Stimulated activated CD4-positive, alpha-beta T cell treated with anti-CD3 and anti-CD28 coated beads, Interleukin-15, amount 100 ng/mL, for 24 hours (primary cell): ENCODE data around the gene ZP1.

Source experiments
- DNase-seq: peaks from one replicate; pipeline ENCODE4 v3.0.0-alpha.2; 2020

Gene ZP1

DNA sequence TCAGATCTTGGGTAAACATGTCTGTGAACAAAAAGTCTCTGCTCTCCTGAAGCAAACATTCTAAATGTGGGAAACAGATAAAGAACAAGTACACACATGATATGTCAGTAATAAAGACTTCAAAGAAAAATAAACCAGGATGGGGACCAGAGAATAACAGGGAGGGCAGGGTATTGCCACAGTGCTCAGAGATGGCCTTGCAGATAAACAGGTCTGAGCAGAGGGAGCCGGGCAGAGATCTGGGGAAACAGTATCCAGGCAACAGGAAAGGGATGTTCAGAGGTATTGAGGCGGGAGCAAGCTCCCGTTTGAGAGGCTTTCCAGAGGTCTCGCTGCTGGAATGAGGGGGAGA is 22.5 kb upstream of the ZP1 start:
- DNase-seq: no peak

- DNase-seq: no peak
Measured at GRCh38 chr11:60845338-60845737, 22.0 kb upstream of the ZP1 start.

DNA sequence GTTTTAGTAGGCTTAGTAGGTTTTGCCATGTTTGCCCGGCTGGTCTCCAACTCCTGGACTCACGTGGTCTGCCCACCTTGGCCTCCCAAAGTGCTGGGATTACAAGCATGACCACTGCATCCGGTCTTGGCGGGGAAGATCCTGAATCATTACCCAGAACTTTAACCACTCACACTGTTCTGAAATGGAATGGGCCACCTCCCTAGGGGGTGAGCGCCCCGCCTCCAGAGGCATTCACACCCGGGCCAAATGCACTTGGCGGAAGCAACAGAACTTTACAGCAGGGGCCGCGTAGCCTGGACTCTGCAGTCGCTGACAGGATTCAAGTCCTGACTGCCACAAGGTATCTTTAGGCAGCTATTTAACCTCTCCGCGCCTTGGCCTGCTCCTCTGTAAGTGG is 20.1 kb upstream of the ZP1 start:
- DNase-seq: no peak

- DNase-seq: no peak
Measured at GRCh38 chr11:60847896-60848295, 19.4 kb upstream of the ZP1 start.

DNA sequence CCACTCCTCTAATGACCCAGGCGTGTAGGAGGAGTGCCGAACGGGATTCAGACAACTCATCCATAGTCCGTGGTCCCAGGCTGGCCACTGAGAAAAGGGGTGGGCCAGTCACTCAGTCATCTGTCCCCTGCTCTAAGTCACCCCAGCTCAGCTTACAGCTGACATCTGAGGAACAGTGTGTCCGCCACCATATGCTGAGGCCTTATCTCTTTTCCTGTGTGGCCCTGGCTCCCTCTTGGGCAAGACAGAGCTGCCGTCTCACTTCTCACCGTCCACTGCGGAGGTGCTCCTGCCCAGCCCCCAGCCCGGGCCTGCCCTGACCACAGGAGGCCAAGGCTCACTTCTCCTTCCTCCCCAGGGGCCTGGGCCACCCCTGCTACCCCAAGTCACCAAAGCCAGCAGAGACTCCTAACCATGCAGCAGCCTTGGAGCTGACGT is 18.6 kb upstream of the ZP1 start:
- no peak for DNase-seq

- DNase-seq: no peak
Measured at GRCh38 chr11:60849641-60850520, 17.5 kb upstream of the ZP1 start.

GRCh38 chr11:60851327-60852104 is 15.8 kb upstream of the ZP1 start:
- no peak for DNase-seq

DNA sequence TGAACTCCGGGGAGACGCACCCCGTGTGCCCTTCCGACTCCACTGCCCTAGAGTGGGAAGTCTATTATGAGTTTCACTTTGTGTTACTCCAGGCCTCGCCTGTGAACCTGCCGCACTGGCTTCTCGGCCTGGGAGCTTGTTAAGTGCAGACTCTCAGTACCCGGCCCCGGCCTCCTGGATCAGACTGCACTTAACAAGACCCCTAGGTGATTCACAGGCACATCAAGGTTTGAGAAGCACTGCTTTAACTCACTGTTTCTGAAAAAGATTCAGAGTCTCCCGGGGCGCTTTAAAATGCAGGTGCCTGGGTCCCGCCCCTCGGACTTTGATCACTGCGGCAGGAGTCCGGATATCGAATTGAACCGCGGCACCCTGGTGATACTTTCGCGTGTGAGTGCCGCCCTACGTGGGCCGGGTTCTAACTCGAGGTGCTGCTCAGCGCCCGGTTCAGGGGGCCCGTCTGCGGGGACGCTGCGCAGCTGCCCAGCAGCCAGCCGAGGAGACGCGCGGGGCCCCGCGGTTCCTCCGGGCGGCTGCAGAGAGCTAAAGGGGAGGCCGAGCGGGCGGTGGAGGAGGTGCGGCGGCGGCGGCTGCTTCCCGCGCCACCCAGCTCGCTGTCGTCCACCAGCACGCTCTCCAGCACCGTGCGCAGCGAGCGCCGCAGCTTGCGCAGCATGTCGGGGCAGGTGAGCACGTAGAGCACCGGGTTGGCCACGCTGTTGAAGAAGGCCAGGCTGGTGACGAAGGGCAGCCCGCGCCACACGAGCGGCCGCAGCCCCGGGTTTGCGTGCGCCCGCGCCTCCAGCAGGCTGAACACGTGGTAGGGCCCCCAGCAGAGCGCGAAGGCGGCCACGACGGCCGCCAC is 15.0 kb upstream of the ZP1 start:
- DNase-seq: no peak

DNA sequence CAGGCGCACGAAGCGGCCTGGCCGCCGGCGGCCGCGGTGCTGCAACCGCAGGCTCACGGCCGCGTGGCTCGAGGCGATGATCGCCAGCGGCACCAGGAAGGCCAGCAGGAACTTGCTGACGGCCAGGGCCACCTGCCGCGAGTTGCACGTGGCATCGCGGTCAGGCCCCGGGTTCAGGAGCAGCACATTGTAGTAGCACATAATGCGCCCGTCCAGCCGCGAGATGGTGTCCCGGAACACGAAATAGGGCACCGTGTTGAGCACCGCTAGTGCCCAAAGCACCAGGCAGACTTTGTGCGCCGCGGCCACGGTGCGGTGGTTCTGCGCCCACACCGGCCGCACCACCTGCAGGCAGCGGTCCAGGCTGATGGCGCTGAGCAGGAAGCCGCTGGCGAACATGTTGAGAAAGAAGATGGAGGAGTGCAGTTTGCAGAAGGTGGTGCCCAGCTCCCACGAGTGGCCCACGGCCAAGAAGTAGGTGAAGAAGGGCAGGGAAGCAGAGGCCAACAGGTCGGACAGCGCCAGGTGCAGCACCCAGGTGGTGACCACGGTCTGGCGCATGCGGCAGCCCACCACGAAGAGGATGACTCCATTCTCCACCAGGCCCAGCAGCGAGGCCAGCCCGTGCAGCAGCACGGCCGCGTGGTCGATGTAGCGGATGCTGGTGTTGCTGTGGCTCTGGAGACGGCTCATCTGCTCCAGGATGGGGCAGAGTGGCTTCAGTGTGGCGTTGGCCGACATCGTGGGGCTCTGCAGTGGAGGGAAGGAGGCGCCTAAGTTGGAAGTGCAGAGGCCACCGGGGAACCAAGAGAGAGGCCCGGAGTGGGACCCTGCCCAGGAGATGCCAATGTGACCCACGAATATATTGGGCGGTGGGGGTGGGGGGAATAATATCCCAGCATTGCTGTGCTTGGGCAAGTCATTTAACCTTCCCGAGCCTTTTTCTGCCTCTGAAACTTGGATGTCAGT is 14.1 kb upstream of the ZP1 start:
- DNase-seq: no peak

DNA sequence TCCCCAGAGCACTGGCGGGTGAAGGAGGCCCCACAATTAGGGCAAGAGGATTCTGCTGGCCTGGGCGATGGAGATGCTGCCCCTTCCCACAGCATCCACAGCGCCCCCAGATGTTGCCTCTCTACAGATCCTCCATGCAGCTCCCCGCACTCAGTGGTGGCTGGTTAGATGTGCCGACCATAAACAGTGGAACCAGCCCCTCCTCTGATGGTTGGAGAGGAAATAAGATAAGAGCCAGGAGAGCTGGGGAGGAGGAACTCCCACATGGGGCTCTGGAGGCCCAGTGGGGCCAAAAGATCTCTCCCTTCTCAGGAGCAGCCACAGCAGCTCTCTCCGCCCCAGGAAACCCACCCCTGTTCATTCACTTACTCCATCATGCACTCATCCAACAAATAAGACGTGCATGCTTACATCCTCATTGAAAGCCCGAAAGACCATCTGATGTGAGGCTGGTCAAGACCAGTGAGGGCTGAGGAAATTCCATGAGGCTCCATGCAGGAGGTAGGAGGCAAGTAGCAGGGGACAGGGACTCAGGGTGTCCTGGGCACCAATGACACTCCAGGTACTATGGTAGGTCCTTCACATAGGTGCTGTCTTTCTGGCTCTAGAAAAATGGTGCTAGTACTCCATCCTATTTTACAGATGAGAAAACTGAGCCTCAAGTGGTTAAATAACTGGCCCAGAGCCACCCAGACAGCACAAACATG is 13.0 kb upstream of the ZP1 start:
- no peak for DNase-seq

DNA sequence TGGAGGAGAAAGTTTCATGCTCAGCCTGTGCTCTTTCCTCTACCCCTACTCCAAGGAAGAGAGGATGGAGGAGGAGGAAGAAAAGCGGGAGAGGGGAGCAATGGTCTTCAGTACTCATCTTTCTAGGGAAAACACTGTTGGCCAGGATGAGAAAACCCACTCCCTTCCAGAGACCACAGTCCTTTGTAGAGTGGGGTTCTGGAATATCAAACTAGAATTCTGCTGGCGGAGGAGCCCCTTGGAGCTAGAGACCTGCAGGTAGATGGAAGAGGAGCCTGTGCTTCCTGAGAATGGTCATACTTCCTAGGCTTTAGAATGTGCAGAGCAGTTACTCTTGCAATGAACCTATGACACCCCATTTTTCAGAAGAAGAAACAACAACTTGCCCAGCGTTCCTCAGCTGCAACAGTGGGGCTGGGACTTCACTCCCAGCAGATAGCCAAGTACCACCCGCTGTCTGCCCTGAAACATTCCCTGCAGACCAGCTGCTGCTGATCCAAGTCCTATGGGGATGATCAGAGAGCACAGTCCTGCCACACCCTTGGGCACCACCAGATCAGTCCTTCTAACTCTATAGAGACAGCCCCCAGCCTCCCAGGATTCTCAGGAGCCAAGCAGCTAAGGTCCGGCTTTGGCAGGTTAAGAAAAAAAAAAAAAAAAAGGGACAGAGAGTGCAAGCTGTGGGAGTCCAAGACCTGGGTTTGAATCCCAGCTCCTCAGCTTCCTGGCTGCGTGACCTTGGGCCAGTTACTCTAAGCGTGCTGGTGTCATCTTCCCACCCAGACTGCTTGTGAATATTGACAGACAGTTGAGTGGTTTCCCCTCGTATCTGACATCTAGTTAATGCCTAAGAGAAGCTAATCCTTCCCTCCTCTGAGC is 12.3 kb upstream of the ZP1 start:
- DNase-seq: no peak

DNA sequence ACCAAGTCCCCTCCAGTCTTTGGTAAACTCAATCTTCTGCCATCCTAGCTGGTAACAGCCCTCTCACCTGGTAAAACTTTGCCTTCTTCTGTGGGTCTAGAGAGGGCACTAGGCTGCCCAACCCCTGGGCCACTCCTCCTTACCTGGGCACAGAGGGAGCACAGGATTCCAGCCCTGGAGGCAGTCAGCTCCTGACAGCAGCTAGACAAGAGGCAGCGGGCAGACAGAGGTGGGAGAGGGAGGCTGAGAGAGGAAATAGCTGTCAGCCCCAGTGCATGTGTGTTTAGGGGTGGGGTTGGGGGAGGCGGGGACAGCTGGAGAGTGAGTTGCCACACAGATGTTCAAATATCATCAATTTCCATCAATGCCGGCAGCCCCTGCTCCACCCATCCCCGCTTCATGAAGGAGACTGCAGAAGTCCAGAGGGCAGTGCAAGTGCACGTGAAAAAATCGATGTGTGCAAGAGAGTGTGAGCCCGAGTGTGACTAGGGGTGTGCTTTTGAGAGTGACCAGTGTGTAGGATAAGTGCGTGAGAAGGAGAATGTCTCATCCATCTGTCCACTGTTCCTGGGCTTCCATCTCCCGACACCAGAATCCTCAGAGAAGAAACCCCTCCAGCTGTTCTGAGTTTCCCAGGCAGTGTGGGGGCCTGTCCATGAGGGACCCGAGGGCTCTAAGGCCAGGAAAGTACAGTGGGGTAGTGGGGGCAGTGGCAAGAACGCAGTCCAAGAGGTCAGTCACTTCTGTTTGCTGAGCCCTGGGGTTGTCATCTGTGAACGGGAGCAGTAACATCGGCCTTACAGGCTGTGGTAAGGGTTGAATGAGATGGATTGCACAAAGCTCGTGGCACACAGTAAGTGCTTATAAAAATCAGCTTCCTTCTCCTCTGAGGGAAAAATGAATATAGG is 11.4 kb upstream of the ZP1 start, which contains the start of gene PTGDR2:
PTGDR2 (minus strand) TSS at position 225 of the 908 bp plus-strand sequence. CDS start 2,228 bp downstream, outside the sequence.
- DNase-seq: no peak

- DNase-seq: no peak
Measured at GRCh38 chr11:60857378-60858232, 9.7 kb upstream of the ZP1 start.

- no peak for DNase-seq
Measured at GRCh38 chr11:60858236-60858635, 9.1 kb upstream of the ZP1 start.

- DNase-seq: no peak
Measured at GRCh38 chr11:60858731-60859464, 8.4 kb upstream of the ZP1 start.

- DNase-seq: no peak
Measured at GRCh38 chr11:60859616-60860250, 7.6 kb upstream of the ZP1 start.

DNA sequence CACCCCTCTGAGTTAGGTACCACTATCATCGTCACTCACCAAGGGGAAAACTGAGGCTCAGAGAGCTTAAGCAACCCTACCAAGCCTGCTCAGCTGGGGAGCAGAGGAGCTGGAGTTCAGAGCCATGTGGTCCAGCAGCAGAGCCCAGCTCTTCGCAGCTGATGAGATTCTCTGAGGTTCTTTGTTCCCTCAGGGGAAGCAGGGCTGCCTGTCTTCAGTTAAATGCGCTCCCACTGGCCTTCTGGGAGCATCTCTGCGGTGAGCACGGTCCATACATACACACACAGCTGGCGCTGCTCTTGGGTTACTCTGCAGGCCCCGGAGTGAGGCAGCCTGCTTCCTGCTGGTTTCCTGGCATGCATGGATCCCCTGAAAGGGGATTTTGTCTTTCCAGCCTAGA is 6.4 kb upstream of the ZP1 start:
- no peak for DNase-seq
